GM12878 (cell line): ENCODE data around the gene IGHMBP2. TPM values are rescaled to one million over a fixed set of nuclear protein-coding genes. Genes with fewer than 3 reads are reported as not detected.

Source experiments
- ATAC-seq: fragments of 200-7000 bp; cut with Tn5 transposase; 3 replicates; pipeline ENCODE4 v1.9.1; 2020; ENCODE audit warnings: mild to moderate bottlenecking, moderate library complexity
- BruUV-seq: library from RNA; stranded (reverse); fragments of 400-500 nt; replicated peaks from 2 replicates; lab custom pipeline; 2021; lab: Mats Ljungman, UMichigan
- CTCF ChIA-PET: fragments of 300-600 bp; sonication (Branson Sonifier 250); formaldehyde crosslinking; extraction: SDS; loops from one replicate; lab custom pipeline; 2021; ENCODE audit warnings: inconsistent platforms; lab: Yijun Ruan, JAX
- POLR2A ChIA-PET: fragments of 350-600 bp; formaldehyde crosslinking; extraction: SDS; loops from one replicate; lab custom pipeline; 2021; ENCODE audit warnings: inconsistent platforms; lab: Charles Lee
- RAD21 ChIA-PET: fragments of 300-600 bp; sonication (Branson Sonifier 250); formaldehyde crosslinking; loops from one replicate; lab custom pipeline; 2023; ENCODE audit warnings: antibody characterized with exemption; ENCODE audit not compliant: unreplicated experiment; lab: Charles Lee
- SMC1A ChIA-PET: fragments of 300-600 bp; sonication (Branson Sonifier 250); formaldehyde crosslinking; loops from one replicate; lab custom pipeline; 2023; ENCODE audit not compliant: unreplicated experiment, uncharacterized antibody; lab: Charles Lee
- DNase-seq: peaks from one replicate; pipeline ENCODE4 v3.0.0-alpha.2; 2011; ENCODE audit warnings: low read depth, low spot score
- FAIRE-seq: peaks from 3 replicates; lab custom pipeline; 2011; peaks lifted over from hg19 to GRCh38; lab: Jason Lieb, UNC
- H2AFZ ChIP-seq: 2 replicates; pipeline ENCODE4 v1.6.0; 2011; ENCODE audit warnings: low read depth, low read length, control low read depth; ENCODE audit not compliant: control insufficient read depth
- H3K27ac ChIP-seq: 2 replicates; pipeline ENCODE4 v1.5.1; 2011; ENCODE audit warnings: control low read depth; ENCODE audit not compliant: control insufficient read depth, insufficient read depth
- H3K27me3 ChIP-seq, 2 experiments: replicated peaks in 1 of 2; 2 replicates each; pipeline versions ENCODE4 v1.6.0 to v1.6.1; 2011; ENCODE audit warnings: low read length in 1 of 2; ENCODE audit not compliant: control insufficient read depth in 2 of 2, insufficient read depth in 2 of 2
- H3K36me3 ChIP-seq, 2 experiments: 2 replicates each; pipeline ENCODE4 v1.5.1; 2011; ENCODE audit warnings: low read length in 1 of 2; ENCODE audit not compliant: control insufficient read depth in 2 of 2, insufficient read depth in 2 of 2
- H3K4me1 ChIP-seq: 2 replicates; pipeline ENCODE4 v1.6.1; 2011; ENCODE audit warnings: mild to moderate bottlenecking, low read length, moderate library complexity, mixed read lengths; ENCODE audit not compliant: control insufficient read depth, insufficient read depth
- H3K4me2 ChIP-seq: 2 replicates; pipeline ENCODE4 v1.6.0; 2011; ENCODE audit warnings: control low read depth; ENCODE audit not compliant: control insufficient read depth, insufficient read depth
- H3K4me3 ChIP-seq: fragments of 200-600 bp; sonication (generic); 2 replicates; pipeline ENCODE4 v1.5.1; 2016
- H3K79me2 ChIP-seq: 2 replicates; pipeline ENCODE4 v1.6.0; 2011; ENCODE audit warnings: low read length; ENCODE audit not compliant: control insufficient read depth, insufficient read depth
- H3K9ac ChIP-seq: 2 replicates; pipeline ENCODE4 v1.8.0; 2011; ENCODE audit warnings: low read length, control low read depth, mixed read lengths; ENCODE audit not compliant: control insufficient read depth, insufficient read depth
- H3K9me3 ChIP-seq: replicated peaks from 3 replicates; pipeline ENCODE4 v1.5.1; 2011; ENCODE audit warnings: mild to moderate bottlenecking, low read length; ENCODE audit not compliant: control insufficient read depth, insufficient read depth
- H4K20me1 ChIP-seq: 2 replicates; pipeline ENCODE4 v1.6.0; 2011; ENCODE audit not compliant: control insufficient read depth, insufficient read depth
- BMI1 ChIP-seq: fragments of 450-650 bp; IDR thresholded peaks from 2 replicates; pipeline ENCODE4 v1.6.1; 2016; ENCODE audit warnings: mild to moderate bottlenecking, moderate library complexity, borderline replicate concordance
- CEBPB ChIP-seq, 2 experiments: fragments of 150-350 bp in 1 of 2; IDR thresholded peaks; 2 replicates each; pipeline ENCODE4 v1.6.1; 2012 to 2014; ENCODE audit warnings: low read depth in 2 of 2, low read length in 2 of 2, borderline replicate concordance in 1 of 2, inconsistent platforms in 1 of 2
- CEBPZ ChIP-seq: fragments of 150-350 bp; IDR thresholded peaks from 2 replicates; pipeline ENCODE4 v1.6.1; 2016; ENCODE audit warnings: low read depth, low read length
- IRF4 ChIP-seq: IDR thresholded peaks from 2 replicates; pipeline ENCODE4 v1.6.1; 2011; ENCODE audit warnings: low read depth, low read length
- JUND ChIP-seq: IDR thresholded peaks from 2 replicates; pipeline ENCODE4 v1.6.1; 2012; ENCODE audit warnings: low read depth, mild to moderate bottlenecking, low read length, improper control_type of control experiment, moderate library complexity
- MYB ChIP-seq: fragments of 150-350 bp; IDR thresholded peaks from 2 replicates; pipeline ENCODE4 v1.6.1; 2014; ENCODE audit warnings: mild to moderate bottlenecking, low read depth, low read length, borderline replicate concordance
- NFXL1 ChIP-seq: fragments of 450-650 bp; IDR thresholded peaks from 2 replicates; pipeline ENCODE4 v1.6.1; 2017; ENCODE audit warnings: antibody characterized with exemption, mild to moderate bottlenecking, borderline replicate concordance
- NR2C2 ChIP-seq: IDR thresholded peaks from 2 replicates; pipeline ENCODE4 v1.6.1; 2011; ENCODE audit warnings: borderline replicate concordance, low read depth; ENCODE audit not compliant: control insufficient read depth, insufficient read length
- NR2F1 ChIP-seq: fragments of 450-650 bp; conservative IDR thresholded peaks from 2 replicates; pipeline ENCODE4 v1.6.1; 2017; ENCODE audit warnings: mild to moderate bottlenecking
- RUNX3 ChIP-seq: IDR thresholded peaks from 2 replicates; pipeline ENCODE4 v1.6.1; 2012; ENCODE audit warnings: low read length, inconsistent platforms
- SPI1 ChIP-seq: IDR thresholded peaks from 2 replicates; pipeline ENCODE4 v1.6.1; 2011; ENCODE audit warnings: low read depth, mild to moderate bottlenecking, low read length, moderate library complexity, borderline replicate concordance; ENCODE audit not compliant: insufficient read depth
- ZNF217 ChIP-seq: fragments of 450-650 bp; IDR thresholded peaks from 2 replicates; pipeline ENCODE4 v1.6.1; 2017; ENCODE audit warnings: antibody characterized with exemption, mild to moderate bottlenecking
- ZNF687 ChIP-seq: fragments of 450-650 bp; IDR thresholded peaks from 2 replicates; pipeline ENCODE4 v1.6.1; 2017; ENCODE audit warnings: mild to moderate bottlenecking, moderate library complexity
- WGBS: methylation state at CpG from one replicate; pipeline ENCODE4 v1.1.6; 2016; ENCODE audit warnings: low lambda C conversion rate; ENCODE audit not compliant: insufficient replicate concordance, insufficient coverage; ENCODE audit errors: missing lambda C conversion rate; 5-methylcytosine and 5-hydroxymethylcytosine counted together
- in situ Hi-C: fragments of 300-500 bp; cut with MboI; formaldehyde crosslinking; loops from 9 replicates; pipeline ENCODE4 v1.14.3; 2018; ENCODE audit warnings: mixed read lengths
- intact Hi-C: fragments of 100-400 bp; cut with micrococcal nuclease; formaldehyde crosslinking; loops from one replicate; pipeline ENCODE4 v1.14.2; 2022; ENCODE audit not compliant: unreplicated experiment
- polyA plus RNA-seq, 11 experiments: library from polyadenylated mRNA; depleted of rRNA in 4 of 11; unstranded in 6 of 11; stranded (reverse) in 5 of 11; fragments of >200 nt; fragmentation: Nextera tagmentation in 4 of 11; fragmentation: Illumina TruSeq in 1 of 11; extraction: Ambion mirVana in 4 of 11; extraction: Trizol in 1 of 11; gene quantifications; 1 replicate in 1 of 11; 2 replicates in 10 of 11; pipeline versions ENCODE4 v1.2.1 to v1.2.3, GENCODE V29; 2011 to 2016; ENCODE audit warnings: inconsistent platforms in 2 of 11, missing spikeins in 2 of 11, low read depth in 1 of 11
- total RNA-seq, 4 experiments: library from RNA; depleted of rRNA in 3 of 4; stranded (reverse); fragments of >200 nt in 3 of 4; fragmentation: Illumina TruSeq in 1 of 4; extraction: Trizol in 1 of 4; gene quantifications; 2 replicates each; pipeline versions ENCODE4 v1.2.1 to v1.2.3, GENCODE V29; 2013 to 2021
- TF ChIP-seq, protein P1 (sequence below): fragments of 150-350 bp; IDR thresholded peaks from 2 replicates; pipeline ENCODE4 v1.6.1; 2014; ENCODE audit warnings: mild to moderate bottlenecking, low read depth, low read length

Gene IGHMBP2
- total and polyA plus RNA-seq, 10 of the 15 experiments (the other 5 are each of a cell fraction or from before 2014, with no cell fraction given): 1.4 to 20.1 (median 11.2) TPM

GRCh38 chr11:68939583-68940555, 36.2 kb downstream of the IGHMBP2 start:
- 89% methylated on average over 33 of the region's 33 CpGs for WGBS
- Histone ChIP-seq H3K79me2 (no peaks in the 10 kb centered on the region), H3K4me3 (no peak overlapping the region), H3K27ac (no peak overlapping the region), H3K4me2 (no peak overlapping the region), H4K20me1 (no peaks in the 10 kb centered on the region), H3K4me1 (no peaks in the 10 kb centered on the region; the same call in 1 of the 2 replicates), H3K27me3 (no peaks in the 10 kb centered on the region), H3K9ac (no peak overlapping the region), H3K9me3 (no peaks in the 10 kb centered on the region), H3K36me3 (peaks cover 2 to 19% of the 10 kb centered on the region in 2 experiments; a peak in 3 of 4 replicates), H2AFZ (no peak overlapping the region)
- intact Hi-C loops: no loop called here
- ChIA-PET RAD21 (no interaction called here), POLR2A (no interaction called here), SMC1A (no interaction called here), CTCF (no interaction called here)
- DNase-seq (no peak), FAIRE-seq (no peak), ATAC-seq (no peak)
- no TSS peak for BruUV-seq
- in situ Hi-C loops: no loop called here
- TF ChIP-seq NR2C2 (no peak), ZNF687 (no peak), NR2F1 (no peak), JUND (no peak), SPI1 (no peak), RUNX3 (no peak), CEBPB (IDR thresholded peaks at IDR 0.05; ENCODE audit: borderline replicate concordance in 1 of 2, low read depth in 2 of 2, low read length in 2 of 2) (no peak), ZNF217 (no peak), NFXL1 (no peak), IRF4 (no peak), BMI1 (no peak), MYB (no peak), CEBPZ (no peak)
- TF ChIP-seq, protein P1, sequence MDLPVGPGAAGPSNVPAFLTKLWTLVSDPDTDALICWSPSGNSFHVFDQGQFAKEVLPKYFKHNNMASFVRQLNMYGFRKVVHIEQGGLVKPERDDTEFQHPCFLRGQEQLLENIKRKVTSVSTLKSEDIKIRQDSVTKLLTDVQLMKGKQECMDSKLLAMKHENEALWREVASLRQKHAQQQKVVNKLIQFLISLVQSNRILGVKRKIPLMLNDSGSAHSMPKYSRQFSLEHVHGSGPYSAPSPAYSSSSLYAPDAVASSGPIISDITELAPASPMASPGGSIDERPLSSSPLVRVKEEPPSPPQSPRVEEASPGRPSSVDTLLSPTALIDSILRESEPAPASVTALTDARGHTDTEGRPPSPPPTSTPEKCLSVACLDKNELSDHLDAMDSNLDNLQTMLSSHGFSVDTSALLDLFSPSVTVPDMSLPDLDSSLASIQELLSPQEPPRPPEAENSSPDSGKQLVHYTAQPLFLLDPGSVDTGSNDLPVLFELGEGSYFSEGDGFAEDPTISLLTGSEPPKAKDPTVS: no peak
